ENCODE data around the gene TBC1D1. TPM values are rescaled to one million over a fixed set of nuclear protein-coding genes. Genes with fewer than 3 reads are reported as not detected.

The TBC1D1 gene
- total RNA-seq, 4 donors from 2014 or later, result 15.9 to 24.0 (median 20.0) TPM

DNA sequence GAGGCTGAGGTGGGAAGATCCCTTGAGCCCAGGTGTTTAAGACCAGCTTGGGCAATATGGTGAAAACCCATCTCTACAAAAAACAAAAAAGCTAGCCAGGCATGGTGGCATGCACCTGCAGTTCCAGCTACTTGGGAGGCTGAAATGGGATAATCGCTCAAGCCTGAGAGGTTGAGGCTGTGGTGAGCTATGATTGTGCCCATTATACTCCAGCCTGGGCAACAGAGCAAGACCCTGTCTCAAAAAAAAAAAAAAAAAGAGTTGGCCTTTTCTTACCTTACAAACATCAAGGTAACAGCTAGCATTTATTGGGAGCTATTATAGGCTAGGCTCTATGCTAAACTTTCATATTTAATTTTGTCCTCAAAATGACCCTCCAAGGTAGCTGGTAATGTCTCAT lies 112.7 kb downstream of the TBC1D1 start:
- WGBS, 2 donors, result 91 to 95% methylated on average over 1 of the region's 1 CpG
- TF ChIP-seq CTCF (IDR thresholded peaks at IDR 0.05), result no peak
- TF ChIP-seq POLR2A (IDR thresholded peaks at IDR 0.05), result no peak
- intact Hi-C loops (cut with DNase I; ENCODE audit: low total_unique reads), result no loop called here
- H3K4me3 ChIP-seq (ENCODE audit: low read depth, poor library complexity, severe bottlenecking), result no peak overlapping the region
- no peak for DNase-seq (ENCODE audit: low spot score in 2 of 2)

DNA sequence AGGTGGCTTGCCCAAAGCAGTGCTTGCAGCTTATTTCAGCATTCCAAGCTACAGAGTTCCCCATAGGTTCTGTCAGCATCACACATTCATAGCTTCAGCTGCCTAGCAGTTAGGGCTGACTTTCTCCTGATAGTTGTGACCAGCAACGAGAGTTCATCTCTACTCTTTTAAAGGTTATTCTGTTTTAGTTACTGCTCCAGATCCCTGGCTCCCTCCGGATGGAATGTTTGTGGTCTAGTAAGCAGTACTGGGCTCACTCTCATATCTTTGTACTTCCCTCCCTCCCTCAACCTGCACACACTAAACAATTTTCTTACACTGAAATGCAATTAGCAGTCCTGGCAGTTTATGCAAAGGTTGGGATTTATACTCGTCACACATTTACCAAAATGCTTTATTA lies 113.2 kb downstream of the TBC1D1 start:
- 71 to 84% methylated on average over 3 of the region's 3 CpGs for WGBS, 2 donors
- intact Hi-C loops (cut with DNase I; ENCODE audit: low total_unique reads), result no loop called here
- no peak for DNase-seq (ENCODE audit: low spot score in 2 of 2)
- H3K4me3 ChIP-seq (ENCODE audit: low read depth, poor library complexity, severe bottlenecking), result no peak overlapping the region
- no peak for TF ChIP-seq POLR2A (IDR thresholded peaks at IDR 0.05)
- TF ChIP-seq CTCF (IDR thresholded peaks at IDR 0.05), result no peak

GRCh38 chr4:38004887-38005286 lies 114.0 kb downstream of the TBC1D1 start:
- no peak for TF ChIP-seq POLR2A (IDR thresholded peaks at IDR 0.05)
- whole genome bisulfite sequencing, 2 donors, result 67 to 87% methylated on average over 6 of the region's 6 CpGs
- no peak for DNase-seq (ENCODE audit: low spot score in 2 of 2)
- H3K4me3 ChIP-seq (ENCODE audit: low read depth, poor library complexity, severe bottlenecking), result no peak overlapping the region
- intact Hi-C loops (cut with DNase I; ENCODE audit: low total_unique reads), result no loop called here

- TF ChIP-seq CTCF (IDR thresholded peaks at IDR 0.05) (no peak), POLR2A (IDR thresholded peaks at IDR 0.05) (no peak)
- H3K4me3 ChIP-seq (ENCODE audit: low read depth, poor library complexity, severe bottlenecking), result no peak overlapping the region
- intact Hi-C loops (cut with DNase I; ENCODE audit: low total_unique reads), result no loop called here
- 75 to 83% methylated on average over 3 of the region's 3 CpGs for WGBS, 2 donors
- no peak for DNase-seq (ENCODE audit: low spot score in 2 of 2)
Measured at GRCh38 chr4:38005637-38006036, 114.8 kb downstream of the TBC1D1 start.

GRCh38 chr4:38007645-38008044 lies 116.8 kb downstream of the TBC1D1 start:
- WGBS, 2 donors, result 78 to 80% methylated on average over 5 of the region's 5 CpGs
- no peak overlapping the region for H3K4me3 ChIP-seq (ENCODE audit: low read depth, poor library complexity, severe bottlenecking)
- no peak for DNase-seq (ENCODE audit: low spot score in 2 of 2)
- no peak for TF ChIP-seq CTCF (IDR thresholded peaks at IDR 0.05)
- no peak for TF ChIP-seq POLR2A (IDR thresholded peaks at IDR 0.05)
- intact Hi-C loops (cut with DNase I; ENCODE audit: low total_unique reads), result no loop called here

GRCh38 chr4:38008571-38009021 lies 117.7 kb downstream of the TBC1D1 start:
- intact Hi-C loops (cut with DNase I; ENCODE audit: low total_unique reads), result no loop called here
- TF ChIP-seq POLR2A (IDR thresholded peaks at IDR 0.05) (no peak), CTCF (IDR thresholded peaks at IDR 0.05) (no peak)
- DNase-seq (ENCODE audit: low spot score in 2 of 2), result no peak
- WGBS, 2 donors, result 92% methylated on average over 3 of the region's 3 CpGs
- H3K4me3 ChIP-seq (ENCODE audit: low read depth, poor library complexity, severe bottlenecking), result no peak overlapping the region
